HEK293 (cell line): ENCODE measurements around the gene ZBTB8A.
A peak's percentile ranks its signal among the peaks of the same experiment; 100 is the strongest.

Experiments
- BCL11A ChIP-seq: fragments of 450-650 bp; formaldehyde crosslinking; IDR thresholded peaks from 2 replicates; pipeline ENCODE4 v1.5.1; 2016; ENCODE audit warnings: low read depth, missing biosample characterization, missing genetic modification characterization
- EGR2 ChIP-seq: fragments of 450-650 bp; formaldehyde crosslinking; IDR thresholded peaks from 2 replicates; pipeline ENCODE4 v1.5.1; 2016; ENCODE audit warnings: low read depth, missing biosample characterization, missing genetic modification characterization
- GLIS2 ChIP-seq: fragments of 450-650 bp; formaldehyde crosslinking; IDR thresholded peaks from 2 replicates; pipeline ENCODE4 v1.5.1; 2016; ENCODE audit warnings: missing biosample characterization, missing genetic modification characterization
- HOXA7 ChIP-seq: sonication (generic); formaldehyde crosslinking; IDR thresholded peaks from 2 replicates; pipeline ENCODE4 v1.8.1; 2022; ENCODE audit warnings: missing genetic modification reagents, borderline replicate concordance
- YY2 ChIP-seq: fragments of 450-650 bp; formaldehyde crosslinking; IDR thresholded peaks from 2 replicates; pipeline ENCODE4 v1.5.1; 2016; ENCODE audit warnings: missing biosample characterization, missing genetic modification characterization
- ZFP37 ChIP-seq: fragments of 450-650 bp; formaldehyde crosslinking; IDR thresholded peaks from 2 replicates; pipeline ENCODE4 v1.5.1; 2016; ENCODE audit warnings: missing biosample characterization, missing genetic modification characterization
- ZNF112 ChIP-seq: fragments of 450-650 bp; formaldehyde crosslinking; IDR thresholded peaks from 2 replicates; pipeline ENCODE4 v1.5.0; 2017; ENCODE audit warnings: missing biosample characterization, missing genetic modification characterization
- ZNF114 ChIP-seq: fragments of 450-650 bp; formaldehyde crosslinking; IDR thresholded peaks from 2 replicates; pipeline ENCODE4 v1.5.0; 2017; ENCODE audit warnings: missing biosample characterization, missing genetic modification characterization
- ZNF140 ChIP-seq: fragments of 450-650 bp; formaldehyde crosslinking; IDR thresholded peaks from 2 replicates; pipeline ENCODE4 v1.5.1; 2016; ENCODE audit warnings: missing biosample characterization, missing genetic modification characterization
- ZNF174 ChIP-seq: fragments of 450-650 bp; formaldehyde crosslinking; IDR thresholded peaks from 2 replicates; pipeline ENCODE4 v1.5.0; 2017; ENCODE audit warnings: missing biosample characterization, mild to moderate bottlenecking, missing genetic modification characterization
- ZNF211 ChIP-seq: fragments of 450-650 bp; formaldehyde crosslinking; IDR thresholded peaks from 2 replicates; pipeline ENCODE4 v1.5.1; 2016; ENCODE audit warnings: low read depth, missing biosample characterization, missing genetic modification characterization
- ZNF214 ChIP-seq: fragments of 450-650 bp; formaldehyde crosslinking; IDR thresholded peaks from 2 replicates; pipeline ENCODE4 v1.5.1; 2017; ENCODE audit warnings: missing biosample characterization, mild to moderate bottlenecking, missing genetic modification characterization, borderline replicate concordance
- ZNF292 ChIP-seq: fragments of 450-650 bp; formaldehyde crosslinking; IDR thresholded peaks from 2 replicates; pipeline ENCODE4 v1.5.1; 2016; ENCODE audit warnings: low read depth, missing biosample characterization, missing genetic modification characterization, borderline replicate concordance
- ZNF423 ChIP-seq: fragments of 450-650 bp; formaldehyde crosslinking; IDR thresholded peaks from 2 replicates; pipeline ENCODE4 v1.5.1; 2016; ENCODE audit warnings: missing biosample characterization, missing genetic modification characterization
- ZNF510 ChIP-seq: fragments of 450-650 bp; formaldehyde crosslinking; IDR thresholded peaks from 2 replicates; pipeline ENCODE4 v1.5.1; 2018; ENCODE audit warnings: mild to moderate bottlenecking, missing genetic modification characterization, missing biosample characterization; ENCODE audit not compliant: insufficient replicate concordance
- ZNF530 ChIP-seq: fragments of 450-650 bp; formaldehyde crosslinking; IDR thresholded peaks from 2 replicates; pipeline ENCODE4 v1.5.1; 2016; ENCODE audit warnings: low read depth, missing biosample characterization, missing genetic modification characterization
- ZNF544 ChIP-seq: fragments of 450-650 bp; formaldehyde crosslinking; IDR thresholded peaks from 2 replicates; pipeline ENCODE4 v1.5.0; 2017; ENCODE audit warnings: missing biosample characterization, missing genetic modification characterization
- ZNF555 ChIP-seq: fragments of 450-650 bp; formaldehyde crosslinking; conservative IDR thresholded peaks from 2 replicates; pipeline ENCODE4 v1.5.1; 2017; ENCODE audit warnings: missing biosample characterization, mild to moderate bottlenecking, missing genetic modification characterization, inconsistent platforms
- ZNF629 ChIP-seq: fragments of 450-650 bp; formaldehyde crosslinking; IDR thresholded peaks from 2 replicates; pipeline ENCODE4 v1.5.1; 2017; ENCODE audit warnings: missing biosample characterization, missing genetic modification characterization
- ZNF658 ChIP-seq: fragments of 450-650 bp; formaldehyde crosslinking; IDR thresholded peaks from 2 replicates; pipeline ENCODE4; 2016; ENCODE audit warnings: missing biosample characterization, missing genetic modification characterization
- ZNF76 ChIP-seq: fragments of 450-650 bp; formaldehyde crosslinking; IDR thresholded peaks from 2 replicates; pipeline ENCODE4; 2016; ENCODE audit warnings: low read depth, missing biosample characterization, missing genetic modification characterization, borderline replicate concordance
- ZNF791 ChIP-seq: fragments of 450-650 bp; formaldehyde crosslinking; IDR thresholded peaks from 2 replicates; pipeline ENCODE4 v1.5.1; 2016; ENCODE audit warnings: missing biosample characterization, missing genetic modification characterization
- TF ChIP-seq, protein P1 (sequence below): fragments of 450-650 bp; formaldehyde crosslinking; optimal IDR thresholded peaks from 2 replicates; pipeline ENCODE3; 2016; ENCODE audit warnings: missing biosample characterization, mild to moderate bottlenecking, missing genetic modification characterization
- TF ChIP-seq, protein P2 (sequence below): fragments of 450-650 bp; formaldehyde crosslinking; conservative IDR thresholded peaks from 2 replicates; pipeline ENCODE4 v1.5.1; 2016; ENCODE audit warnings: low read depth, missing biosample characterization, missing genetic modification characterization
- TF ChIP-seq, protein P3 (sequence below): fragments of 450-650 bp; formaldehyde crosslinking; IDR thresholded peaks from 2 replicates; pipeline ENCODE4 v1.5.1; 2016; ENCODE audit warnings: missing biosample characterization, missing genetic modification characterization
- TF ChIP-seq, protein P4 (sequence below): fragments of 450-650 bp; formaldehyde crosslinking; IDR thresholded peaks from 2 replicates; pipeline ENCODE4 v1.5.1; 2016; ENCODE audit warnings: missing biosample characterization, missing genetic modification characterization
- TF ChIP-seq, protein P5 (sequence below): IDR thresholded peaks from 2 replicates; pipeline ENCODE4 v1.6.1; 2011; ENCODE audit warnings: mild to moderate bottlenecking, low read depth, low read length, borderline replicate concordance

The ZBTB8A gene

DNA sequence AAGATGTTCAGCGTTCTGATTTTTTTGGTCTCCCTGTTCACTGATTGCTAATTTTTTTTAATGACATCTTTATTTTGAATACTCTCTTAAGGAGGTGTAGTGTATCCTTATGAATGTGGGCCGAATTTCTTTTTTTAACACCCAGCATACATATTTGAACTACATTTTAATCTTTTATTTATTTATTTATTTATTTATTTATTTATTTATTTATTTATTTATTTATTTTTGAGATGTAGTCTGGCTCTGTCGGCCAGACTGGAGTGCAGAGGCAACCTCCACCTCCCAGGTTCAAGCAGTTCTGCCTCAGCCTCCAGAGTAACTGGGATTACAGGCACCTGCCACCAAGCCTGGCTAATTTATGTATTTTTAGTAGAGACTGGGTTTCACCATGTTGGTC is 15.1 kb downstream of the ZBTB8A start (continued):
- no peak for TF ChIP-seq ZNF530 (tag by site-specific recombination)
- TF ChIP-seq BCL11A: no peak
- 0 out of 2 replicates have a peak, but pooled peaks have one; percentile 61 for TF ChIP-seq ZNF791 (tag by site-specific recombination)
- TF ChIP-seq ZNF76 (tag by site-specific recombination): no peak
- TF ChIP-seq, protein P1, sequence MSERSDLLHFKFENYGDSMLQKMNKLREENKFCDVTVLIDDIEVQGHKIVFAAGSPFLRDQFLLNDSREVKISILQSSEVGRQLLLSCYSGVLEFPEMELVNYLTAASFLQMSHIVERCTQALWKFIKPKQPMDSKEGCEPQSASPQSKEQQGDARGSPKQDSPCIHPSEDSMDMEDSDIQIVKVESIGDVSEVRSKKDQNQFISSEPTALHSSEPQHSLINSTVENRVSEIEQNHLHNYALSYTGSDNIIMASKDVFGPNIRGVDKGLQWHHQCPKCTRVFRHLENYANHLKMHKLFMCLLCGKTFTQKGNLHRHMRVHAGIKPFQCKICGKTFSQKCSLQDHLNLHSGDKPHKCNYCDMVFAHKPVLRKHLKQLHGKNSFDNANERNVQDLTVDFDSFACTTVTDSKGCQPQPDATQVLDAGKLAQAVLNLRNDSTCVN (tag by site-specific recombination): no peak
- TF ChIP-seq ZNF658: no peak
- TF ChIP-seq ZNF423 (tag by site-specific recombination): no peak
- TF ChIP-seq ZNF211 (tag by site-specific recombination): no peak
- TF ChIP-seq, protein P2, sequence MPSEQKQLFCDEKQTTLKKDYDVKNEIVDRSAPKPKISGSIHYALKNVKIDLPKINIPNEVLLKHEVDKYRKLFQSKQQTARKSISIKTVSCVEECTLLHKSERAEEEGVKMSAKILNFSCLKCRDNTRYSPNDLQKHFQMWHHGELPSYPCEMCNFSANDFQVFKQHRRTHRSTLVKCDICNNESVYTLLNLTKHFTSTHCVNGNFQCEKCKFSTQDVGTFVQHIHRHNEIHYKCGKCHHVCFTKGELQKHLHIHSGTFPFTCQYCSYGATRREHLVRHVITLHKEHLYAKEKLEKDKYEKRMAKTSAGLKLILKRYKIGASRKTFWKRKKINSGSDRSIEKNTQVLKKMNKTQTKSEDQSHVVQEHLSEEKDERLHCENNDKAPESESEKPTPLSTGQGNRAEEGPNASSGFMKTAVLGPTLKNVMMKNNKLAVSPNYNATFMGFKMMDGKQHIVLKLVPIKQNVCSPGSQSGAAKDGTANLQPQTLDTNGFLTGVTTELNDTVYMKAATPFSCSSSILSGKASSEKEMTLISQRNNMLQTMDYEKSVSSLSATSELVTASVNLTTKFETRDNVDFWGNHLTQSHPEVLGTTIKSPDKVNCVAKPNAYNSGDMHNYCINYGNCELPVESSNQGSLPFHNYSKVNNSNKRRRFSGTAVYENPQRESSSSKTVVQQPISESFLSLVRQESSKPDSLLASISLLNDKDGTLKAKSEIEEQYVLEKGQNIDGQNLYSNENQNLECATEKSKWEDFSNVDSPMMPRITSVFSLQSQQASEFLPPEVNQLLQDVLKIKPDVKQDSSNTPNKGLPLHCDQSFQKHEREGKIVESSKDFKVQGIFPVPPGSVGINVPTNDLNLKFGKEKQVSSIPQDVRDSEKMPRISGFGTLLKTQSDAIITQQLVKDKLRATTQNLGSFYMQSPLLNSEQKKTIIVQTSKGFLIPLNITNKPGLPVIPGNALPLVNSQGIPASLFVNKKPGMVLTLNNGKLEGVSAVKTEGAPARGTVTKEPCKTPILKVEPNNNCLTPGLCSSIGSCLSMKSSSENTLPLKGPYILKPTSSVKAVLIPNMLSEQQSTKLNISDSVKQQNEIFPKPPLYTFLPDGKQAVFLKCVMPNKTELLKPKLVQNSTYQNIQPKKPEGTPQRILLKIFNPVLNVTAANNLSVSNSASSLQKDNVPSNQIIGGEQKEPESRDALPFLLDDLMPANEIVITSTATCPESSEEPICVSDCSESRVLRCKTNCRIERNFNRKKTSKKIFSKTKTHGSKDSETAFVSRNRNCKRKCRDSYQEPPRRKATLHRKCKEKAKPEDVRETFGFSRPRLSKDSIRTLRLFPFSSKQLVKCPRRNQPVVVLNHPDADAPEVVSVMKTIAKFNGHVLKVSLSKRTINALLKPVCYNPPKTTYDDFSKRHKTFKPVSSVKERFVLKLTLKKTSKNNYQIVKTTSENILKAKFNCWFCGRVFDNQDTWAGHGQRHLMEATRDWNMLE (tag by site-specific recombination): peak; percentile 96
- TF ChIP-seq GLIS2: no peak
- no peak for TF ChIP-seq YY2 (tag by site-specific recombination)
- TF ChIP-seq ZNF112 (tag by site-specific recombination): no peak
- TF ChIP-seq ZNF544 (tag by site-specific recombination): no peak
- TF ChIP-seq, protein P3, sequence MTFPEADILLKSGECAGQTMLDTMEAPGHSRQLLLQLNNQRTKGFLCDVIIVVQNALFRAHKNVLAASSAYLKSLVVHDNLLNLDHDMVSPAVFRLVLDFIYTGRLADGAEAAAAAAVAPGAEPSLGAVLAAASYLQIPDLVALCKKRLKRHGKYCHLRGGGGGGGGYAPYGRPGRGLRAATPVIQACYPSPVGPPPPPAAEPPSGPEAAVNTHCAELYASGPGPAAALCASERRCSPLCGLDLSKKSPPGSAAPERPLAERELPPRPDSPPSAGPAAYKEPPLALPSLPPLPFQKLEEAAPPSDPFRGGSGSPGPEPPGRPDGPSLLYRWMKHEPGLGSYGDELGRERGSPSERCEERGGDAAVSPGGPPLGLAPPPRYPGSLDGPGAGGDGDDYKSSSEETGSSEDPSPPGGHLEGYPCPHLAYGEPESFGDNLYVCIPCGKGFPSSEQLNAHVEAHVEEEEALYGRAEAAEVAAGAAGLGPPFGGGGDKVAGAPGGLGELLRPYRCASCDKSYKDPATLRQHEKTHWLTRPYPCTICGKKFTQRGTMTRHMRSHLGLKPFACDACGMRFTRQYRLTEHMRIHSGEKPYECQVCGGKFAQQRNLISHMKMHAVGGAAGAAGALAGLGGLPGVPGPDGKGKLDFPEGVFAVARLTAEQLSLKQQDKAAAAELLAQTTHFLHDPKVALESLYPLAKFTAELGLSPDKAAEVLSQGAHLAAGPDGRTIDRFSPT (tag by site-specific recombination): no peak
- TF ChIP-seq ZNF510 (tag by site-specific recombination): peak; percentile 83
- TF ChIP-seq EGR2 (tag by site-specific recombination): no peak
- TF ChIP-seq ZNF114 (tag by site-specific recombination): no peak
- no peak for TF ChIP-seq ZNF174 (tag by site-specific recombination)
- peak; percentile 61; the same call in 1 of the 2 replicates for TF ChIP-seq ZFP37 (tag by site-specific recombination)
- TF ChIP-seq, protein P4, sequence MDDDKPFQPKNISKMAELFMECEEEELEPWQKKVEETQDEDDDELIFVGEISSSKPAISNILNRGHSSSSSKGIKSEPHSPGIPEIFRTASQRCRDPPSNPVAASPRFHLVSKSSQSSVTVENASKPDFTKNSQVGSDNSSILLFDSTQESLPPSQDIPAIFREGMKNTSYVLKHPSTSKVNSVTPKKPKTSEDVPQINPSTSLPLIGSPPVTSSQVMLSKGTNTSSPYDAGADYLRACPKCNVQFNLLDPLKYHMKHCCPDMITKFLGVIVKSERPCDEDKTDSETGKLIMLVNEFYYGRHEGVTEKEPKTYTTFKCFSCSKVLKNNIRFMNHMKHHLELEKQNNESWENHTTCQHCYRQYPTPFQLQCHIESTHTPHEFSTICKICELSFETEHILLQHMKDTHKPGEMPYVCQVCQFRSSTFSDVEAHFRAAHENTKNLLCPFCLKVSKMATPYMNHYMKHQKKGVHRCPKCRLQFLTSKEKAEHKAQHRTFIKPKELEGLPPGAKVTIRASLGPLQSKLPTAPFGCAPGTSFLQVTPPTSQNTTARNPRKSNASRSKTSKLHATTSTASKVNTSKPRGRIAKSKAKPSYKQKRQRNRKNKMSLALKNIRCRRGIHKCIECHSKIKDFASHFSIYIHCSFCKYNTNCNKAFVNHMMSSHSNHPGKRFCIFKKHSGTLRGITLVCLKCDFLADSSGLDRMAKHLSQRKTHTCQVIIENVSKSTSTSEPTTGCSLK (tag by site-specific recombination): no peak
- TF ChIP-seq ZNF292 (tag by site-specific recombination): peak; percentile 84; the same call in 1 of the 2 replicates
- TF ChIP-seq ZNF555 (tag by site-specific recombination): peak; percentile 95
- peak; percentile 55 for TF ChIP-seq ZNF629 (tag by site-specific recombination)
- TF ChIP-seq ZNF214 (tag by site-specific recombination): no peak; the same call in 1 of the 2 replicates
- TF ChIP-seq, protein P5, sequence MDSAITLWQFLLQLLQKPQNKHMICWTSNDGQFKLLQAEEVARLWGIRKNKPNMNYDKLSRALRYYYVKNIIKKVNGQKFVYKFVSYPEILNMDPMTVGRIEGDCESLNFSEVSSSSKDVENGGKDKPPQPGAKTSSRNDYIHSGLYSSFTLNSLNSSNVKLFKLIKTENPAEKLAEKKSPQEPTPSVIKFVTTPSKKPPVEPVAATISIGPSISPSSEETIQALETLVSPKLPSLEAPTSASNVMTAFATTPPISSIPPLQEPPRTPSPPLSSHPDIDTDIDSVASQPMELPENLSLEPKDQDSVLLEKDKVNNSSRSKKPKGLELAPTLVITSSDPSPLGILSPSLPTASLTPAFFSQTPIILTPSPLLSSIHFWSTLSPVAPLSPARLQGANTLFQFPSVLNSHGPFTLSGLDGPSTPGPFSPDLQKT: no peak
- TF ChIP-seq HOXA7: no peak
- peak; percentile 90 for TF ChIP-seq ZNF140
